ENCODE measurements around the gene PDE7B. TPM values are rescaled to one million over a fixed set of nuclear protein-coding genes. Genes with fewer than 3 reads are reported as not detected.

The PDE7B gene
- total and polyA plus RNA-seq, 2 of the 4 experiments (the other 2 are of a cell fraction) = 7.8 to 12.4 TPM

DNA sequence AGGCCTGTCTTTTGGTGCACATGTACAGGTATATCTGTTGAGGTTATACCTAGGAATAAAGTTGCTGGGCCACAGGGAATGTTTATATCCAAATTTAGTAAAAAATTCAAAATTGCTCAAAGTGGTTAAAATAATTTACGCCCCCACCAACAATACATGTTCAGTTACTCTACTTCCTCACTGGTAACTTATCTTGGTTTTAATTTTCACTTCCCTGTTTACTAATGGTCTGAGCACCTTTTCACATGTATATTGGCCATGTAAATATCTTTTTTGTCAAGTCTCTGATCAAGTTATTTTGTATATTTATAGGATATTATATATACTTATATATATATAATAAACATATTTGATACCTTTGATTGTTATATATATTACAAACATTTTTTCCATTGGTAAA lies 9.7 kb downstream of the PDE7B start:
- H3K9ac ChIP-seq (ENCODE audit: low read depth, low read length) = no peak overlapping the region
- no CpG with 5 or more reads among the region's 1 CpG for WGBS, 2 experiments (ENCODE audit: extremely low coverage in 2 of 2, insufficient read length in 1 of 2)
- TF ChIP-seq, protein P1, sequence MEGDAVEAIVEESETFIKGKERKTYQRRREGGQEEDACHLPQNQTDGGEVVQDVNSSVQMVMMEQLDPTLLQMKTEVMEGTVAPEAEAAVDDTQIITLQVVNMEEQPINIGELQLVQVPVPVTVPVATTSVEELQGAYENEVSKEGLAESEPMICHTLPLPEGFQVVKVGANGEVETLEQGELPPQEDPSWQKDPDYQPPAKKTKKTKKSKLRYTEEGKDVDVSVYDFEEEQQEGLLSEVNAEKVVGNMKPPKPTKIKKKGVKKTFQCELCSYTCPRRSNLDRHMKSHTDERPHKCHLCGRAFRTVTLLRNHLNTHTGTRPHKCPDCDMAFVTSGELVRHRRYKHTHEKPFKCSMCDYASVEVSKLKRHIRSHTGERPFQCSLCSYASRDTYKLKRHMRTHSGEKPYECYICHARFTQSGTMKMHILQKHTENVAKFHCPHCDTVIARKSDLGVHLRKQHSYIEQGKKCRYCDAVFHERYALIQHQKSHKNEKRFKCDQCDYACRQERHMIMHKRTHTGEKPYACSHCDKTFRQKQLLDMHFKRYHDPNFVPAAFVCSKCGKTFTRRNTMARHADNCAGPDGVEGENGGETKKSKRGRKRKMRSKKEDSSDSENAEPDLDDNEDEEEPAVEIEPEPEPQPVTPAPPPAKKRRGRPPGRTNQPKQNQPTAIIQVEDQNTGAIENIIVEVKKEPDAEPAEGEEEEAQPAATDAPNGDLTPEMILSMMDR (conservative IDR thresholded peaks at IDR 0.05; ENCODE audit: low read depth, low read length) = no peak
- TF ChIP-seq RAD21 (IDR thresholded peaks at IDR 0.05; ENCODE audit: low read length) = no peak
- TF ChIP-seq MAZ (IDR thresholded peaks at IDR 0.05; ENCODE audit: borderline replicate concordance, low read depth, low read length) = no peak
- TF ChIP-seq, protein P2, sequence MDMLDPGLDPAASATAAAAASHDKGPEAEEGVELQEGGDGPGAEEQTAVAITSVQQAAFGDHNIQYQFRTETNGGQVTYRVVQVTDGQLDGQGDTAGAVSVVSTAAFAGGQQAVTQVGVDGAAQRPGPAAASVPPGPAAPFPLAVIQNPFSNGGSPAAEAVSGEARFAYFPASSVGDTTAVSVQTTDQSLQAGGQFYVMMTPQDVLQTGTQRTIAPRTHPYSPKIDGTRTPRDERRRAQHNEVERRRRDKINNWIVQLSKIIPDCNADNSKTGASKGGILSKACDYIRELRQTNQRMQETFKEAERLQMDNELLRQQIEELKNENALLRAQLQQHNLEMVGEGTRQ (IDR thresholded peaks at IDR 0.05; ENCODE audit: low read depth, low read length) = no peak
- no peak for TF ChIP-seq MAFK (IDR thresholded peaks at IDR 0.05; ENCODE audit: low read depth, low read length)
- no peak for TF ChIP-seq FOS (IDR thresholded peaks at IDR 0.05; ENCODE audit: low read depth, low read length)
- TF ChIP-seq CEBPB (IDR thresholded peaks at IDR 0.05; ENCODE audit: low read depth, low read length) = no peak
- TF ChIP-seq CHD1 (IDR thresholded peaks at IDR 0.05; ENCODE audit: low read depth, low read length) = no peak
- dilution Hi-C loops (cut with HindIII; ENCODE audit: low sequenced_read_pairs, unreplicated experiment) (no loop called here), intact Hi-C loops (cut with micrococcal nuclease) (no loop called here), in situ Hi-C loops (cut with MboI; ENCODE audit: low sequenced_read_pairs) (no loop called here)
- H3K23ac ChIP-seq (ENCODE audit: low read depth, low read length) = no peak overlapping the region
- ATAC-seq (ENCODE audit: low read depth) (no peak), DNase-seq (no peak)
- ChIA-PET CTCF (no interaction called here), POLR2A (ENCODE audit: unreplicated experiment) (no interaction called here)
- H3K9me1 ChIP-seq (ENCODE audit: insufficient read depth, low read length) = no peaks in the 10 kb centered on the region
- no peak overlapping the region for H3K56ac ChIP-seq (ENCODE audit: extremely low read depth, insufficient read depth, low read length)
- no peak overlapping the region for H2AFZ ChIP-seq (replicated peaks; ENCODE audit: low read length, poor library complexity)
- no TSS peak for BruUV-seq (replicated peaks)
- H4K91ac ChIP-seq (ENCODE audit: insufficient read depth, low read depth, low read length) = no peak overlapping the region
- H2BK15ac ChIP-seq (ENCODE audit: low read depth, low read length) = no peak overlapping the region
- no peak overlapping the region for H2AK9ac ChIP-seq (replicated peaks; ENCODE audit: low read depth, low read length, poor library complexity)
- H2BK5ac ChIP-seq (ENCODE audit: low read depth, low read length, poor library complexity, severe bottlenecking) = no peak overlapping the region
- H3K14ac ChIP-seq (replicated peaks; ENCODE audit: low read depth, low read length) = no peak overlapping the region
- no peak overlapping the region for H2BK120ac ChIP-seq (ENCODE audit: low read depth, low read length)
- H3K4me1 ChIP-seq (ENCODE audit: control insufficient read depth, insufficient read depth, low read length) = 0 out of 2 replicates have a peak, but pooled peaks cover 2% of the 10 kb centered on the region
- no peak overlapping the region for H3K4me3 ChIP-seq (ENCODE audit: insufficient read depth, low read depth, low read length)
- no peak overlapping the region for H4K5ac ChIP-seq (ENCODE audit: low read depth, low read length)
- H2BK20ac ChIP-seq (ENCODE audit: low read depth, low read length) = no peak overlapping the region
- H3K79me1 ChIP-seq (ENCODE audit: low read depth in 1 of 2, low read length in 2 of 2) = peaks cover 3 to 17% of the 10 kb centered on the region in 2 experiments; a peak in 2 of 4 replicates
- no peak overlapping the region for H3K4me2 ChIP-seq (ENCODE audit: low read depth, low read length)
- no peaks in the 10 kb centered on the region for H3K9me3 ChIP-seq (ENCODE audit: control insufficient read depth, insufficient read depth, low read length)
- no peak overlapping the region; a peak in 1 of 4 replicates for H4K8ac ChIP-seq (ENCODE audit: low read depth in 2 of 2, low read length in 2 of 2)
- no peak overlapping the region for H2AK5ac ChIP-seq (ENCODE audit: low read depth, low read length)
- no peaks in the 10 kb centered on the region for H3K27me3 ChIP-seq (ENCODE audit: control insufficient read depth, insufficient read depth, low read length)
- no peak overlapping the region for H3K4ac ChIP-seq (ENCODE audit: low read depth, low read length)
- H3K18ac ChIP-seq (ENCODE audit: low read depth, low read length) = no peak overlapping the region
- no peak overlapping the region for H3K27ac ChIP-seq (ENCODE audit: insufficient read depth, low read length)
- peaks cover 4% of the 10 kb centered on the region for H3K36me3 ChIP-seq (ENCODE audit: control insufficient read depth, insufficient read depth, low read length)
- H4K20me1 ChIP-seq (ENCODE audit: insufficient read depth, low read length) = no peaks in the 10 kb centered on the region
